SK-N-SH treated with all-trans-retinoic acid at 6 μM for 48 hours (cell line): ENCODE measurements around the gene SDC1.

ENCODE experiments used
- ARNTL ChIP-seq: fragments of 450-650 bp; formaldehyde crosslinking; IDR thresholded peaks from 2 replicates; pipeline ENCODE4 v1.5.0; 2020; ENCODE audit warnings: low read depth, mild to moderate bottlenecking, moderate library complexity, borderline replicate concordance
- GLIS3 ChIP-seq: fragments of 250-450 bp; sonication (Bioruptor Pico); IDR thresholded peaks from 2 replicates; pipeline ENCODE4 v1.5.0; 2020; ENCODE audit warnings: mild to moderate bottlenecking, moderate library complexity
- RARB ChIP-seq: fragments of 250-450 bp; sonication (Bioruptor Pico); IDR thresholded peaks from 2 replicates; pipeline ENCODE4 v1.8.0; 2021; ENCODE audit warnings: mild to moderate bottlenecking, moderate library complexity
- TCF4 ChIP-seq: fragments of 250-450 bp; sonication (Bioruptor Pico); IDR thresholded peaks from 2 replicates; pipeline ENCODE4 v1.8.0; 2021; ENCODE audit warnings: mild to moderate bottlenecking, moderate library complexity, borderline replicate concordance
- ZFP3 ChIP-seq: fragments of 250-450 bp; sonication (Bioruptor Pico); IDR thresholded peaks from 2 replicates; pipeline ENCODE4 v1.5.0; 2020; ENCODE audit warnings: mild to moderate bottlenecking, moderate library complexity
- ZFP30 ChIP-seq: fragments of 450-650 bp; formaldehyde crosslinking; IDR thresholded peaks from 2 replicates; pipeline ENCODE4 v1.5.0; 2022; ENCODE audit warnings: mild to moderate bottlenecking, moderate library complexity
- ZNF8 ChIP-seq: fragments of 450-650 bp; formaldehyde crosslinking; IDR thresholded peaks from 2 replicates; pipeline ENCODE4 v1.5.0; 2020; ENCODE audit warnings: mild to moderate bottlenecking, moderate library complexity
- TF ChIP-seq, protein P1 (sequence below): fragments of 250-450 bp; sonication (Bioruptor Pico); IDR thresholded peaks from 2 replicates; pipeline ENCODE4 v1.8.0; 2020; ENCODE audit warnings: mild to moderate bottlenecking, moderate library complexity, borderline replicate concordance
- TF ChIP-seq, protein P2 (sequence below): fragments of 250-450 bp; sonication (Bioruptor Pico); IDR thresholded peaks from 2 replicates; pipeline ENCODE4 v1.5.1; 2020; ENCODE audit warnings: low read depth, mild to moderate bottlenecking, moderate library complexity

GRCh38 chr2:20221555-20221973, 3.4 kb downstream of the SDC1 start:
- TF ChIP-seq, protein P1, sequence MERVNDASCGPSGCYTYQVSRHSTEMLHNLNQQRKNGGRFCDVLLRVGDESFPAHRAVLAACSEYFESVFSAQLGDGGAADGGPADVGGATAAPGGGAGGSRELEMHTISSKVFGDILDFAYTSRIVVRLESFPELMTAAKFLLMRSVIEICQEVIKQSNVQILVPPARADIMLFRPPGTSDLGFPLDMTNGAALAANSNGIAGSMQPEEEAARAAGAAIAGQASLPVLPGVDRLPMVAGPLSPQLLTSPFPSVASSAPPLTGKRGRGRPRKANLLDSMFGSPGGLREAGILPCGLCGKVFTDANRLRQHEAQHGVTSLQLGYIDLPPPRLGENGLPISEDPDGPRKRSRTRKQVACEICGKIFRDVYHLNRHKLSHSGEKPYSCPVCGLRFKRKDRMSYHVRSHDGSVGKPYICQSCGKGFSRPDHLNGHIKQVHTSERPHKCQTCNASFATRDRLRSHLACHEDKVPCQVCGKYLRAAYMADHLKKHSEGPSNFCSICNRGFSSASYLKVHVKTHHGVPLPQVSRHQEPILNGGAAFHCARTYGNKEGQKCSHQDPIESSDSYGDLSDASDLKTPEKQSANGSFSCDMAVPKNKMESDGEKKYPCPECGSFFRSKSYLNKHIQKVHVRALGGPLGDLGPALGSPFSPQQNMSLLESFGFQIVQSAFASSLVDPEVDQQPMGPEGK (CRISPR knock-in tag) = no peak
- TF ChIP-seq, protein P2, sequence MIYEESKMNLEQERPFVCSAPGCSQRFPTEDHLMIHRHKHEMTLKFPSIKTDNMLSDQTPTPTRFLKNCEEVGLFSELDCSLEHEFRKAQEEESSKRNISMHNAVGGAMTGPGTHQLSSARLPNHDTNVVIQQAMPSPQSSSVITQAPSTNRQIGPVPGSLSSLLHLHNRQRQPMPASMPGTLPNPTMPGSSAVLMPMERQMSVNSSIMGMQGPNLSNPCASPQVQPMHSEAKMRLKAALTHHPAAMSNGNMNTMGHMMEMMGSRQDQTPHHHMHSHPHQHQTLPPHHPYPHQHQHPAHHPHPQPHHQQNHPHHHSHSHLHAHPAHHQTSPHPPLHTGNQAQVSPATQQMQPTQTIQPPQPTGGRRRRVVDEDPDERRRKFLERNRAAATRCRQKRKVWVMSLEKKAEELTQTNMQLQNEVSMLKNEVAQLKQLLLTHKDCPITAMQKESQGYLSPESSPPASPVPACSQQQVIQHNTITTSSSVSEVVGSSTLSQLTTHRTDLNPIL (CRISPR knock-in tag) = no peak
- no peak for TF ChIP-seq TCF4 (CRISPR knock-in tag)
- TF ChIP-seq ZNF8 = no peak
- no peak for TF ChIP-seq GLIS3 (CRISPR knock-in tag)
- TF ChIP-seq ARNTL (CRISPR knock-in tag) = no peak
- no peak; the same call in 1 of the 2 replicates for TF ChIP-seq ZFP3 (CRISPR knock-in tag)
- TF ChIP-seq RARB = no peak
- TF ChIP-seq ZFP30 (CRISPR knock-in tag) = no peak
